ENCODE data around the gene STAU1. TPM values are rescaled to one million over a fixed set of nuclear protein-coding genes. Genes with fewer than 3 reads are reported as not detected.
"Not testable (repeated sequence)": the region's sequence is repeated elsewhere in the genome, so short reads cannot be mapped to it uniquely, and the experiment has no call there.

STAU1 gene
- total RNA-seq, 1 donor from 2014 or later = 96.0 TPM

DNA sequence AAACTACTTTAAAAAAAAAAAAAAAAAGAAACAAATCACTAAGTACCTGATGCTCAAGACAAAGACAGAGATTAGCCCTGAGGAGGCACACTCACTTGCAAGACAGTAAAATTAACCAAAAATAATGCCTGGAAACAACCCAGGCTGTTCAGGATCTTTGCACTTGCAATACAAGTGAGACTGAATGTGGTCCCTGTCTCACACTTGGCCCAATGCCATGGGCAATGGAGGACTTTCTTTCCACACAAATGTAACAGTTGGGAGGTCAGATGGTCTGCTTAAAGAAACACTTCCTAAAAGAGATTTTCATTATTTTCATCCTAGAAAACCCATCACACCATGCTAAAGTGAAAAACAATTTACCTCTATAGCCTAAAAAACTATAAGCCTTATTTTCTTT lies 16.2 kb downstream of the STAU1 start:
- H2AFZ ChIP-seq (replicated peaks) = no peak overlapping the region
- DNase-seq (ENCODE audit: low spot score) = no peak
- H3K9ac ChIP-seq = no peak overlapping the region
- no peaks in the 10 kb centered on the region for H3F3A ChIP-seq (ENCODE audit: low read depth)
- peaks cover 58% of the 10 kb centered on the region for H4K20me1 ChIP-seq (ENCODE audit: low read depth)
- H3K27ac ChIP-seq = no peak overlapping the region
- TF ChIP-seq EZH2 (IDR thresholded peaks at IDR 0.05) = no peak
- no peak for TF ChIP-seq EZH2phosphoT487 (IDR thresholded peaks at IDR 0.05)
- TF ChIP-seq, protein P1, sequence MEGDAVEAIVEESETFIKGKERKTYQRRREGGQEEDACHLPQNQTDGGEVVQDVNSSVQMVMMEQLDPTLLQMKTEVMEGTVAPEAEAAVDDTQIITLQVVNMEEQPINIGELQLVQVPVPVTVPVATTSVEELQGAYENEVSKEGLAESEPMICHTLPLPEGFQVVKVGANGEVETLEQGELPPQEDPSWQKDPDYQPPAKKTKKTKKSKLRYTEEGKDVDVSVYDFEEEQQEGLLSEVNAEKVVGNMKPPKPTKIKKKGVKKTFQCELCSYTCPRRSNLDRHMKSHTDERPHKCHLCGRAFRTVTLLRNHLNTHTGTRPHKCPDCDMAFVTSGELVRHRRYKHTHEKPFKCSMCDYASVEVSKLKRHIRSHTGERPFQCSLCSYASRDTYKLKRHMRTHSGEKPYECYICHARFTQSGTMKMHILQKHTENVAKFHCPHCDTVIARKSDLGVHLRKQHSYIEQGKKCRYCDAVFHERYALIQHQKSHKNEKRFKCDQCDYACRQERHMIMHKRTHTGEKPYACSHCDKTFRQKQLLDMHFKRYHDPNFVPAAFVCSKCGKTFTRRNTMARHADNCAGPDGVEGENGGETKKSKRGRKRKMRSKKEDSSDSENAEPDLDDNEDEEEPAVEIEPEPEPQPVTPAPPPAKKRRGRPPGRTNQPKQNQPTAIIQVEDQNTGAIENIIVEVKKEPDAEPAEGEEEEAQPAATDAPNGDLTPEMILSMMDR (IDR thresholded peaks at IDR 0.05) = no peak
- Mint-ChIP-seq H3K27ac (no peak overlapping the region), H3K4me3 (no peak overlapping the region), H3K27me3 (ENCODE audit: insufficient read depth, low read depth) (peaks cover 2% of the 10 kb centered on the region), H3K9me3 (peaks cover 2% of the 10 kb centered on the region), H3K36me3 (peaks cover 19% of the 10 kb centered on the region), H3K4me1 (no peaks in the 10 kb centered on the region)
- no peaks in the 10 kb centered on the region for H3K9me3 ChIP-seq (ENCODE audit: low read depth)
- H3K27me3 ChIP-seq = no peaks in the 10 kb centered on the region
- no peak overlapping the region for H3K4me2 ChIP-seq
- H3K79me2 ChIP-seq (ENCODE audit: low read depth) = peaks cover 98% of the 10 kb centered on the region
- H3K4me3 ChIP-seq = no peak overlapping the region
- peaks cover 7% of the 10 kb centered on the region for H3K36me3 ChIP-seq
- no peaks in the 10 kb centered on the region for H3K4me1 ChIP-seq

DNA sequence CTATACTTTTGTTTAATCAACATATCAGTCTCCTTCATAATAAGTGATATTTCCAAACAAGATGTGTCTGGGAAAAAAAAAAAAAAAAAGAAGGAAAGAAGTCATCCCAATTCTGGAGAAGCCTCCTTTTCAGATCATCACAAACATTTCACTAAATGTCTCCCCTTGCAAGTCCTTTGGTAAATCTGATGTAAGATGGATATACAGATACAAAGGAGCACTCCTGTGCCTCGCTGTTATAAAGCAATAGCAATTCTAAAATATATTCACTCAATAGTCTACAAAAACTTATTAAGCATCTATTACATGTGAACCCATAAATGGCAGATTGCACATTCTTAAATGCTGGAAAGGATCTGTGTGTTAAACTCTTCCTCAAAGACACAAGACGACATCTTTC lies 17.4 kb downstream of the STAU1 start:
- Mint-ChIP-seq H3K27me3 (ENCODE audit: insufficient read depth, low read depth) (peaks cover 2% of the 10 kb centered on the region), H3K4me3 (no peak overlapping the region), H3K36me3 (peaks cover 14% of the 10 kb centered on the region), H3K4me1 (no peaks in the 10 kb centered on the region), H3K27ac (no peak overlapping the region), H3K9me3 (no peaks in the 10 kb centered on the region)
- H3K4me3 ChIP-seq = no peak overlapping the region
- H3K79me2 ChIP-seq (ENCODE audit: low read depth) = peaks cover 100% of the 10 kb centered on the region
- H4K20me1 ChIP-seq (ENCODE audit: low read depth) = peaks cover 68% of the 10 kb centered on the region
- no peaks in the 10 kb centered on the region for H3F3A ChIP-seq (ENCODE audit: low read depth)
- no peak for DNase-seq (ENCODE audit: low spot score)
- H2AFZ ChIP-seq (replicated peaks) = no peak overlapping the region
- H3K27me3 ChIP-seq = no peaks in the 10 kb centered on the region
- H3K9me3 ChIP-seq (ENCODE audit: low read depth) = no peaks in the 10 kb centered on the region
- no peak overlapping the region for H3K9ac ChIP-seq
- TF ChIP-seq, protein P1 (IDR thresholded peaks at IDR 0.05) = no peak
- no peak for TF ChIP-seq EZH2phosphoT487 (IDR thresholded peaks at IDR 0.05)
- no peak for TF ChIP-seq EZH2 (IDR thresholded peaks at IDR 0.05)
- no peaks in the 10 kb centered on the region for H3K4me1 ChIP-seq
- no peak overlapping the region for H3K27ac ChIP-seq
- peaks cover 3% of the 10 kb centered on the region for H3K36me3 ChIP-seq
- no peak overlapping the region for H3K4me2 ChIP-seq

DNA sequence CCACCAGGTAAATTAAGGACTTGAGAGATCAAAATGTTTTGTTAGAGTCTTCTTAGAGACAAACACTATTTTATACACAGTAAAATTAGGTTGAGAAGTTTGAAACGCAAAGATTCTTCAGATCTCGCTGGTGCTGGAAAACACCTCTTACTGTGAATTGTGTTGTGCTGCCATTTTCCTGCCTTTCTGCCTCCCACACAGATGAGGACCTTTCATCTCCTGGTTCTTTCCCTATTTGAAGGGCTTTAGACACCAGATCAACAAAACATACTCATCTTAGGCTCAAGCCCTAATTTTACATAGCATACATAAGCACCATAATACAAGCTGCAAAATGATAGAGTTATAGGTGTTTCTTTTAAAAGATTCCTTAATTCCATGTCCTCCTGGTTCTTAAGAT lies 18.6 kb downstream of the STAU1 start:
- TF ChIP-seq, protein P1 (IDR thresholded peaks at IDR 0.05) = no peak
- TF ChIP-seq EZH2 (IDR thresholded peaks at IDR 0.05) = no peak
- no peak for TF ChIP-seq EZH2phosphoT487 (IDR thresholded peaks at IDR 0.05)
- Histone ChIP-seq H4K20me1 (ENCODE audit: low read depth) (peaks cover 76% of the 10 kb centered on the region), H3K4me3 (no peak overlapping the region), H3K79me2 (ENCODE audit: low read depth) (peaks cover 100% of the 10 kb centered on the region), H3K4me2 (no peak overlapping the region), H3K27me3 (no peaks in the 10 kb centered on the region), H2AFZ (replicated peaks) (no peak overlapping the region), H3K9me3 (ENCODE audit: low read depth) (no peaks in the 10 kb centered on the region), H3K27ac (no peak overlapping the region), H3K9ac (no peak overlapping the region), H3K4me1 (no peaks in the 10 kb centered on the region), H3K36me3 (peaks cover 3% of the 10 kb centered on the region), H3F3A (ENCODE audit: low read depth) (no peaks in the 10 kb centered on the region)
- no peaks in the 10 kb centered on the region for H3K9me3 Mint-ChIP-seq
- no peak for DNase-seq (ENCODE audit: low spot score)
- H3K4me1 Mint-ChIP-seq = no peaks in the 10 kb centered on the region
- H3K4me3 Mint-ChIP-seq = no peak overlapping the region
- H3K27ac Mint-ChIP-seq = no peak overlapping the region
- H3K27me3 Mint-ChIP-seq (ENCODE audit: insufficient read depth, low read depth) = peaks cover 2% of the 10 kb centered on the region
- H3K36me3 Mint-ChIP-seq = peaks cover 14% of the 10 kb centered on the region

DNA sequence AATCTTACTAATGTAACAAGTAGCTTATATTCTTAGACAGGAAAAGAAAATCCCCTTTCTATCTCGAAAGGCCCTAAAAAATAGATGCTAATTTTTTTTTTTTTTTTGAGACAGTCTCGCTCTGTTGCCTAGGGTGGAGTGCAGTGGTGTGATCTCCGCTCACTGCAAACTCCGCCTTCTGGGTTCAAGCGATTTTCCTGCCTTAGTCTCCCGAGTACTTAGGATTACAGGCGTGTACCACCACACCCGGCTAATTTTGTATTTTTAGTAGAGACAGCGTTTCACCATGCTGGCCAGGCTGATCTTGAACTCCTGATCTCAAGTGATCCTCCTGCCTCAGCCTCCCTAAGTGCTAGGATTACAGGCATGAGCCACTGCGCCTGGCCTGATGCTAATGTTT lies 19.3 kb downstream of the STAU1 start:
- not testable (repeated sequence) for H3K9me3 Mint-ChIP-seq; H2AFZ ChIP-seq (replicated peaks); H3K9ac ChIP-seq; H3K27ac Mint-ChIP-seq; DNase-seq (ENCODE audit: low spot score); H3K4me2 ChIP-seq; H3K27me3 ChIP-seq; H3K4me3 Mint-ChIP-seq; H3K9me3 ChIP-seq (ENCODE audit: low read depth); H3K4me1 ChIP-seq; H3K27ac ChIP-seq; H3F3A ChIP-seq (ENCODE audit: low read depth); H3K4me1 Mint-ChIP-seq; H3K36me3 ChIP-seq; H3K27me3 Mint-ChIP-seq (ENCODE audit: insufficient read depth, low read depth); H3K4me3 ChIP-seq
- H3K36me3 Mint-ChIP-seq = peaks cover 12% of the 10 kb centered on the region
- Histone ChIP-seq H4K20me1 (ENCODE audit: low read depth) (peaks cover 74% of the 10 kb centered on the region), H3K79me2 (ENCODE audit: low read depth) (peaks cover 100% of the 10 kb centered on the region)

Data from neural progenitor cell (in vitro differentiated cells).